Natural killer cell (primary cell): ENCODE results near the gene CAMK2D. TPM values are rescaled to one million over a fixed set of nuclear protein-coding genes. Genes with fewer than 3 reads are reported as not detected.

ENCODE experiments used
- ATAC-seq, 3 donors: fragments of 150-1000 bp in 2 of 3; fragments of 200-7000 bp in 1 of 3; cut with Tn5 transposase; 1 replicate in 1 of 3; 2 replicates in 2 of 3; pipeline ENCODE4 v1.10.0; 2021; ENCODE audit warnings: mild to moderate bottlenecking in 2 of 3, moderate library complexity in 2 of 3
- DNase-seq, 2 donors: peaks; one replicate each; pipeline versions ENCODE4 v3.0.0 to v3.0.0-alpha.2; 2013 to 2021; ENCODE audit warnings: mixed read lengths in 1 of 2
- H3K27ac ChIP-seq: one replicate; pipeline ENCODE4 v1.5.1; 2013; ENCODE audit warnings: mild to moderate bottlenecking, low read length
- H3K27me3 ChIP-seq: one replicate; pipeline ENCODE4 v1.6.1; 2013; ENCODE audit warnings: low read length; ENCODE audit not compliant: control insufficient read depth, insufficient read depth
- H3K36me3 ChIP-seq: one replicate; pipeline ENCODE4 v1.6.1; 2013; ENCODE audit warnings: low read length; ENCODE audit not compliant: control insufficient read depth, insufficient read depth
- H3K4me1 ChIP-seq: one replicate; pipeline ENCODE4 v1.6.1; 2013; ENCODE audit warnings: low read length; ENCODE audit not compliant: control insufficient read depth, insufficient read depth
- H3K4me3 ChIP-seq: one replicate; pipeline ENCODE4 v1.5.1; 2013; ENCODE audit warnings: low read length
- H3K9me3 ChIP-seq: one replicate; pipeline ENCODE4 v1.6.1; 2013; ENCODE audit warnings: low read length; ENCODE audit not compliant: control insufficient read depth, insufficient read depth
- H3K27ac Mint-ChIP-seq, 2 donors: one replicate each; pipeline ENCODE4 v1.8.0; 2022; ENCODE audit warnings: mild to moderate bottlenecking in 2 of 2, mixed read lengths in 2 of 2, moderate library complexity in 1 of 2
- H3K27me3 Mint-ChIP-seq, 2 donors: one replicate each; pipeline ENCODE4 v1.8.0; 2022; ENCODE audit warnings: low read depth in 2 of 2, mixed read lengths in 2 of 2
- H3K36me3 Mint-ChIP-seq: one replicate; pipeline ENCODE4 v1.8.0; 2022; ENCODE audit warnings: mixed read lengths
- H3K4me1 Mint-ChIP-seq, 2 donors: one replicate each; pipeline ENCODE4 v1.8.0; 2022; ENCODE audit warnings: mixed read lengths in 2 of 2
- H3K4me3 Mint-ChIP-seq: one replicate; pipeline ENCODE4 v1.8.0; 2022; ENCODE audit warnings: mild to moderate bottlenecking, moderate library complexity, mixed read lengths
- H3K9me3 Mint-ChIP-seq, 2 donors: one replicate each; pipeline ENCODE4 v1.8.0; 2022; ENCODE audit warnings: mixed read lengths in 2 of 2
- WGBS: methylation state at CpG from one replicate; pipeline ENCODE4 v1.1.7; 2013; ENCODE audit warnings: missing lambda C conversion rate; ENCODE audit not compliant: insufficient coverage; 5-methylcytosine and 5-hydroxymethylcytosine counted together
- intact Hi-C: fragments of 100-400 bp; cut with micrococcal nuclease; formaldehyde crosslinking; loops from one replicate; pipeline ENCODE4 v1.14.2; 2022
- total RNA-seq, 4 donors: library from RNA; stranded (reverse); fragments of 120-200 nt in 1 of 4; gene quantifications; one replicate each; pipeline versions ENCODE4 v1.2.3 to v1.2.4, GENCODE V29; 2013 to 2022
- TF ChIP-seq, protein P1 (sequence below): fragments of 200-600 bp; IDR thresholded peaks from one replicate; pipeline ENCODE4 v1.8.0; 2022; ENCODE audit warnings: antibody characterized with exemption

CAMK2D gene
- total RNA-seq, 3 donors from 2014 or later (not counting 1 experiment from before 2014, with no cell fraction given) = 31.6 to 40.1 (median 34.5) TPM

DNA sequence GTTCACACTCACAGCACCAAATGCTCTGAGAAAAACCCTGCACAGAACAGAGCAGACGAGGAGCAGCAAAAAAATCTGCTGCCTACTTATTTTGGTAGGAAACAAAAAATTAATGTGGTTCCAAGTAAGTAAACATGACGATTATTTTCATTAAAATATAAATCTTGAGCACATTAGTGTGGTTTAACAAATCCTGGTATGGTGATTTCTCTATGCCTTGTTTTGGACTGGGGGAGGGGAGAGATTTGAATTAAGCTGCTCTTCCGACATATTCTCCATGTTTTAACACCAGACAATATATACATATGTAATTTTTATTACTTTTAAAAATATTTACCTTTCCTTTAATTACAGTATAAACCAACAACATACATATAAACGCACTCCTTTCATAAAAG, 1.8 kb downstream of the CAMK2D start:
- intact Hi-C loops = loop anchor here (2.0 to 5.0 kb wide), 4 partner anchors 15 to 248 kb away; no protein-coding TSS in a partner anchor
- H3K27me3 ChIP-seq = no peaks in the 10 kb centered on the region
- Mint-ChIP-seq H3K27me3 (no peaks in the 10 kb centered on the region), H3K36me3 (no peaks in the 10 kb centered on the region), H3K9me3 (no peaks in the 10 kb centered on the region), H3K4me3 (peak overlapping the region; percentile 97), H3K27ac (peak overlapping the region; percentile 94 to 99), H3K4me1 (peaks cover 50% of the 10 kb centered on the region in 2 donors)
- DNase-seq (peak in 1 of 2 donors; percentile 28), ATAC-seq (no peak)
- 0% methylated on average over 1 of the region's 4 CpGs for WGBS
- peak overlapping the region; percentile 76 for H3K4me3 ChIP-seq
- peaks cover 11% of the 10 kb centered on the region for H3K36me3 ChIP-seq
- TF ChIP-seq, protein P1, sequence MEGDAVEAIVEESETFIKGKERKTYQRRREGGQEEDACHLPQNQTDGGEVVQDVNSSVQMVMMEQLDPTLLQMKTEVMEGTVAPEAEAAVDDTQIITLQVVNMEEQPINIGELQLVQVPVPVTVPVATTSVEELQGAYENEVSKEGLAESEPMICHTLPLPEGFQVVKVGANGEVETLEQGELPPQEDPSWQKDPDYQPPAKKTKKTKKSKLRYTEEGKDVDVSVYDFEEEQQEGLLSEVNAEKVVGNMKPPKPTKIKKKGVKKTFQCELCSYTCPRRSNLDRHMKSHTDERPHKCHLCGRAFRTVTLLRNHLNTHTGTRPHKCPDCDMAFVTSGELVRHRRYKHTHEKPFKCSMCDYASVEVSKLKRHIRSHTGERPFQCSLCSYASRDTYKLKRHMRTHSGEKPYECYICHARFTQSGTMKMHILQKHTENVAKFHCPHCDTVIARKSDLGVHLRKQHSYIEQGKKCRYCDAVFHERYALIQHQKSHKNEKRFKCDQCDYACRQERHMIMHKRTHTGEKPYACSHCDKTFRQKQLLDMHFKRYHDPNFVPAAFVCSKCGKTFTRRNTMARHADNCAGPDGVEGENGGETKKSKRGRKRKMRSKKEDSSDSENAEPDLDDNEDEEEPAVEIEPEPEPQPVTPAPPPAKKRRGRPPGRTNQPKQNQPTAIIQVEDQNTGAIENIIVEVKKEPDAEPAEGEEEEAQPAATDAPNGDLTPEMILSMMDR = no peak
- peaks cover 10% of the 10 kb centered on the region for H3K4me1 ChIP-seq
- peak overlapping the region; percentile 98 for H3K27ac ChIP-seq
- H3K9me3 ChIP-seq = no peaks in the 10 kb centered on the region

DNA sequence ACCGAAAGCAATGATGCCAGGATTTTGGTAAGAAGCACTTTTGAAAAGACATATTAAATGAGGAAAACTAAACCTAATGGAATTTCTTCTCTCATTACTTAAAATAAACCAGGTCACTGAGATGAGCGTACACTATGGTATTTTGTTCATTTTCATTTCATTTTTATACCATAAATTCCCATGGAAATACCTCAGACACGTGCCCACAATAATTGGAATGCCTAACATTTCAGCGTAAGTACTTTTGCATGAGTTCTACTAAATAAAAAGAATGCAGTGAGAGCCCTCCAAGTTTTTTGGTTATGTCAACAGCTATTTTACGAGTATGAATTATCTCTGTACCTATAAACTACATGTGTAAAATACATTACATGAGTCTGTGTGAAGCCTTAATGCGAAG, 3.2 kb downstream of the CAMK2D start:
- TF ChIP-seq, protein P1 = no peak
- H3K36me3 Mint-ChIP-seq = no peaks in the 10 kb centered on the region
- intact Hi-C loops = no loop called here
- H3K27me3 Mint-ChIP-seq = no peaks in the 10 kb centered on the region
- H3K4me1 Mint-ChIP-seq = peaks cover 50% of the 10 kb centered on the region in 2 donors
- H3K4me3 Mint-ChIP-seq = peak overlapping the region; percentile 71
- Histone ChIP-seq H3K27ac (no peak overlapping the region), H3K27me3 (no peaks in the 10 kb centered on the region), H3K4me3 (no peak overlapping the region), H3K36me3 (peaks cover 12% of the 10 kb centered on the region), H3K4me1 (peaks cover 10% of the 10 kb centered on the region), H3K9me3 (no peaks in the 10 kb centered on the region)
- ATAC-seq = no peak
- H3K9me3 Mint-ChIP-seq = no peaks in the 10 kb centered on the region
- no peak for DNase-seq
- H3K27ac Mint-ChIP-seq = peak overlapping the region in 1 of 2 donors; percentile 26
- WGBS = 84% methylated on average over 5 of the region's 6 CpGs

DNA sequence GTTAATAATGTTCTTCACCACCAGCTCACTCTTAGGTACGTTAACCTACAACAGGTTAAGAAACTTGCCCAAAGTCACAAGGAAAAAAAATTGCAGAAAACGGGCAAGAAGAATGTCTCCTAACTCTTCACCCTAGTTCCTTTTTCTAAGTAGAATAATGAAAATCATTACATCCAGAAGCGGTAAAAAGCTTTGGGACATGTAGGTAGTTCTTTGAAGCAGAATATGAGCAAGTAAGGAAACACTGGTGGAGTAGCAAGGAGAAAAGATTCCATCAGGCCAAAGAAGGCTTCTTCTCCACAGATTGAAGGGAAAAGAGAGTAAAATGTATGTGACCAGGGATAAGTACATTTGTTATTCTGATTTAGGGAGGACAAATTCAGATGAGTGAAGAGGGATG, 4.1 kb downstream of the CAMK2D start:
- H3K4me3 ChIP-seq = no peak overlapping the region
- no peak overlapping the region for H3K27ac Mint-ChIP-seq
- intact Hi-C loops = no loop called here
- ATAC-seq = no peak
- no peak overlapping the region for H3K27ac ChIP-seq
- H3K9me3 Mint-ChIP-seq = no peaks in the 10 kb centered on the region
- H3K27me3 ChIP-seq = no peaks in the 10 kb centered on the region
- WGBS = 96% methylated on average over 2 of the region's 3 CpGs
- peaks cover 14% of the 10 kb centered on the region for H3K36me3 ChIP-seq
- H3K36me3 Mint-ChIP-seq = no peaks in the 10 kb centered on the region
- no peaks in the 10 kb centered on the region for H3K27me3 Mint-ChIP-seq
- H3K4me3 Mint-ChIP-seq = peak overlapping the region; percentile 17
- H3K4me1 ChIP-seq = peaks cover 10% of the 10 kb centered on the region
- H3K4me1 Mint-ChIP-seq = peaks cover 45 to 46% of the 10 kb centered on the region in 2 donors
- no peaks in the 10 kb centered on the region for H3K9me3 ChIP-seq
- TF ChIP-seq, protein P1 = no peak
- no peak for DNase-seq

DNA sequence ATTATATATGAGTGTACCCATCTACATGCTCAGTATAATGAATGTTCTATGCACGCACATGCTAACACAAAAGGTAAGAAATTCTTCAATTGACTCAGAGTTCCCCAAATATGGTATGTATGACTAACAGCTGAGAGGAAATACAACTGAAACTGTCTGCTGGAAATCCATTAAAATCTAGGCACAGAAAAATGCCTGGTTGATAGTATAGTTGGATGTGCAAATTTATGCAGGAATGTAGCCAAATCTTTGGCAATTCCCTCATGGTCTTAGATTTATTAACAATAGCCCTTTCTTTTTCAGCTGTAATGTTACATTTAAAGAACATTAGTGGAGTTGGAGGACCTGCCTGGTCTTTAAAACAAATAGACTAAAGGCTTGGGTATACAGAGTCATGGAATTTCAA, 5.5 kb downstream of the CAMK2D start:
- no peak overlapping the region for H3K27ac Mint-ChIP-seq
- Histone ChIP-seq H3K36me3 (peaks cover 16% of the 10 kb centered on the region), H3K4me3 (no peak overlapping the region), H3K4me1 (peaks cover 10% of the 10 kb centered on the region), H3K27ac (no peak overlapping the region), H3K9me3 (no peaks in the 10 kb centered on the region), H3K27me3 (no peaks in the 10 kb centered on the region)
- H3K27me3 Mint-ChIP-seq = no peaks in the 10 kb centered on the region
- no CpG with 5 or more reads among the region's 1 CpG for WGBS
- H3K36me3 Mint-ChIP-seq = no peaks in the 10 kb centered on the region
- ATAC-seq (no peak), DNase-seq (no peak)
- no peak overlapping the region for H3K4me3 Mint-ChIP-seq
- TF ChIP-seq, protein P1 = no peak
- H3K9me3 Mint-ChIP-seq = no peaks in the 10 kb centered on the region
- peaks cover 37 to 38% of the 10 kb centered on the region in 2 donors for H3K4me1 Mint-ChIP-seq
- intact Hi-C loops = no loop called here
